COLO668 (cell line): ENCODE measurements around the gene TOR1AIP1.
"Not testable (repeated sequence)": the region's sequence is repeated elsewhere in the genome, so short reads cannot be mapped to it uniquely, and the experiment has no call there.

ENCODE experiments used
- DNase-seq: peaks from one replicate; lab custom pipeline; 2025; ENCODE audit not compliant: unreplicated experiment; lab: John Stamatoyannopoulos, UW

Gene TOR1AIP1

GRCh38 chr1:179882253-179883039 is at the start of gene TOR1AIP1:
TOR1AIP1 (plus strand) TSS chr1:179882285; CDS start chr1:179882503, 218 bp downstream.
- peak; percentile 99 for DNase-seq

- DNase-seq = not testable (repeated sequence)
These were observed 45.2 kb upstream of the TOR1AIP1 start for GRCh38 chr1:179836686-179837445.

DNA sequence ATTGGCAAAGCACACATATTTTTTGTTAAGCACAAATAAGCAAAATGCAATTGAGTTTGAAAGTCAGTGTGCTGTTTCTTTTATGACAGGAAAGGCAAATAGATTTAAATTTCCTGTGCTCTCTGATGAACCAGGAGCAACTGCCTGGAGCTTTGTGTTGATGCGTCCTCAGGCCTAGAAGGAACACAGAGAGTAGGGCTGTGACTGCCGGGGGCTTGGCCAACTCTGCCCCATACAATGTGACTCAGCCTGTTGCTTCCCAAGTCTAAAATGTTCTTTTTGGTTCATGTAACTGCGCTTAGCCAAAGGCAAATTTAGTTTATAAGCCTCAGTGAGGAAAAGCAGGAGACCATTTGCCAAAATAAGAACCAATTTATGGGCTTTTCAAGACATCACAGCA is 42.0 kb upstream of the TOR1AIP1 start:
- no peak for DNase-seq

DNA sequence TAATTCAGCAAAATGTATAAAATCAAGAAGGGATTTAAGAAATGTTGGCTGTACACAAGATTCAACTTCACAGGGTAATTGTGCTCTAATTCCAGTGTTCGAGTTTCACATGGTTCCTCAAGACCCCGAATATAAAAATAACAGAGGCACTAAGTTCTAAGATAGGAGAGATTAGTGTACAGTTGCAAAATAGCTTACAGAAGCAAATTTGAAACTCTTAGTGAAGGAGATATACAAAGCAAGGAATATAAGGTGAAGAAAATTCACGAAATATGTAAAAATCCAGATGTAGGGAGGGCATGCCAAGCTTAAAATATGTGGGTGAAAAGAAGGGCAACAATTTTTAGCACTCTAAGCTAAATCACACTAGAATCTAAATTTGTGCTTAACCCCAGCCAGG is 33.9 kb upstream of the TOR1AIP1 start:
- no peak for DNase-seq

- DNase-seq = no peak
These were observed 29.0 kb upstream of the TOR1AIP1 start for GRCh38 chr1:179853102-179853501.

DNA sequence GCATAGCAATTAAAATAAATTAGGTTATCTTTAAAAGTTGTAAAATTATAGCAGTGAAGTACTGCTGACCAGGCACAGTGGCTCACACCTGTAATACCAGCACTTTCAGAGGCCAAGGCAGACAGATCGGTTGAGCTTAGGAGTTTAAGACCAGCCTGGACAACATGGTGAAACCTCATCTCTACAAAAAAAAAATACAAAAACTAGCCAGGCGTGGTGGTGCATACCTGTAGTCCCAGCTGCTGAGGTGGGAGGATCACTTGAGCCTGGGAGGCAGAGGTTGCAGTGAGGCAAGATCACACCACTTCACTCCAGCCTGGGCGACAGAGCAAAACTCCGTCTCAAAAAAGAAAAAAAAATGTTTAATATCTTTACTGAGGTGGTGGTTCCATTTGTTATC is 26.3 kb upstream of the TOR1AIP1 start:
- DNase-seq = not testable (repeated sequence)

DNA sequence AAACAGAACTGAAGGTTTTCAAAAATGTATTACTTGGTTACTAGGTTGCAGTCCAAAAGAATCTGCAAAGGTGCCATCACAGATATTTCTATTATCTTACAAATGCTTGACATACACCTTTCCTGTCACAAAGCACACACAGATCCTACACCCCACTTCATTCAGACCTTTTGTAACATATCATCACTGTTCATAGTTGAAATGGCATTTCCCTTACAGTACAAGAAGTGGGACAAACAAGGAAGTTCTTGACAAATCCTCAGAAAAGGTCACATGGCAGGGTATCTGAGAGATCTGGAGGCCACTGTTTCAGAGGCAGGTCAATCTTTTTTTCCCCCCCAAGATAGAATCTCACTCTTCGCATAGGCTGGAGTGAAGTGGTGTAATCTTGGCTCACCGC is 25.8 kb upstream of the TOR1AIP1 start:
- DNase-seq = no peak

- DNase-seq = no peak
These were observed 25.1 kb upstream of the TOR1AIP1 start for GRCh38 chr1:179857009-179857408.

DNA sequence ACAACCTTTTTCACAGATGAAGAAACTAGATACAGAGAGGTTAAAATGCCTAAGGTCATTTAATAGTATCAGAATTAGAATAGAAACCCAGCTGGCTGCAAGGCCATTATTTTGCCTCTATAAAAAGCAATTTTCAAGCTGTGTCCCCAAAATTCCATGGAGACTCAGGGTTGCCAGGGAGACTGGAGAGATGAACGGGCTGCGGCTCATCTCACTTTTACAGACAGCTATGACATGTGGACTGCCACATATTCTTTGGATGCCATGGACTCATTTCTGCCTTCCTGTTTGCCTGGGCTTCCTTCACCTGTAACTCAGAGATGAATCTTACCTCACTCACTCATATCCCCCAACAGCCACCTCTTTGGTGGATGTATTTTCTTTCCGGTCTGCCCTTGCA is 21.4 kb upstream of the TOR1AIP1 start:
- DNase-seq = no peak

DNA sequence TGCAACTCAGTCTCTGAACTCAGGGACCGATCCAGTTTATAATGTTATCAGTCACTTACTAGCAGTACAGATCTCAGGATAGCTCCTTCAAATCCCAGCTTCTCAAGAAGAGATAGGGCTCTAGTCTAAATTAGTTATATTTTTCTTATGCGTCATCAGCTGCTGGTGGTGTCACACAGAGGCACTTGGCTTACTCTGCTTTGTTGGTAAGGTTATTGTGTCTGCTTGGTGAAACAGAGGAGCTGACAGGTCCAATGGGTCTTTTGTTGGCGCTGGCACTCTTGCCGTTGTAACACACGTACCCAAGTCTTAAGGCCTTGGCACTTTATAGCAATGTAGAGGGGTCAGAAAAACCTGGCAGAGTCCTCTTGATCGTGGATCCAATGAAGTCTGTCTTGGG is 16.7 kb upstream of the TOR1AIP1 start:
- no peak for DNase-seq

DNA sequence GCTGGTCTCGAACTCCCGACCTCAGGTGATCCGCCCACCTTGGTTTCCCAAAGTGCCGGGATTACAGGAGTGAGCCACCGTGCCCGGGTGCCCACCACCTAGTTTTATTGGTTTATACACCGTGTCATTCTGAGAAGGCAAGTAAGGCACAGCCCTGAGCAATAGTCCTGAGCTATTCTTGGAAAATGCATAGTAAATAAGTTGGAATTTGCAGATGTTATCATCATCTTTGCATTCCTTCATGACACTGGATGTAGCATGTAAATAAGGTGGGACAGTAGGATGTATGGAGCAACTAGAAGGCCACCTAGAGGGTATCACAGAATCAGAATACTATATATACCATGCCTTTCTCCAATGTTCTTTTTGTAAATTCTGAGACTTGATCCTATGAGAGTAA is 15.5 kb upstream of the TOR1AIP1 start:
- no peak for DNase-seq

DNA sequence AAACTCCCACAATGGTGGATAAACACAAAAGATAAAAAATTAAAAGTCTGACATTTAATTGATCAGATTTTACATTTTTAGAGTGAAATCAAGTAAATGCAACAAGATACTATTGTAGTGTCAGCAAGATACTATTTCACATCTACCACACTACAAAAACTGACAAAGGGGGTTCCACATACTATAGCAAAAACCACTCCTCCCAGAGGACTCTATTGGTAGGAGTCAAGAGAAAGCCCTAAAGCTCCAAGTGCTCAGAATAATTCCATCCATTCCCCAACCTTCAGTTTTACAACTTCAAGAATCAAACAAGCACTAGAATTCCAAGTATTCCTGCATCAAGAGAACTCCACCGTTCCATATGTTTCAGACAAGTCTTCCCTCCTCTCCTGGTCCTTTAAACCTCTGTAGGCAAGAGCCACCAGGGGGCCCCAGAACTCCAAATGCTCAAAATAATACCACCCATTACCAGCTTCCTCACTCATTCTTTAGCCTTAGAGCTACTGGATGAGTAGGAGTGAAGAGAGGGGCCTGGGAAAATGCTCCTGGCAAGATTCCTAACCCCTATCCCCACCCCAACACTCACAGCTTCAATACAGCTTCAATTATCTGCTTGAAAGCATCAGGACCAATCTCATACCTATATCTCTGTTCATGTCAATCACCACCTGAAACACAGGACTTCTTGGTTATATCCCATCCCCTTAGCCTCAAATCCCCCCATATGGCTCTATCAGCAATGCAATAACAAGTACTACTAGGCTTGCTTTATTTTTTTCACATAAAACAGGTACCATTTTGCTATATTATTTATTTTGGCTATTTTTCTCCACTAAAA is 14.4 kb upstream of the TOR1AIP1 start:
- DNase-seq = peak; percentile 40

- DNase-seq = no peak
These were observed 11.2 kb upstream of the TOR1AIP1 start for GRCh38 chr1:179870870-179871269.

DNA sequence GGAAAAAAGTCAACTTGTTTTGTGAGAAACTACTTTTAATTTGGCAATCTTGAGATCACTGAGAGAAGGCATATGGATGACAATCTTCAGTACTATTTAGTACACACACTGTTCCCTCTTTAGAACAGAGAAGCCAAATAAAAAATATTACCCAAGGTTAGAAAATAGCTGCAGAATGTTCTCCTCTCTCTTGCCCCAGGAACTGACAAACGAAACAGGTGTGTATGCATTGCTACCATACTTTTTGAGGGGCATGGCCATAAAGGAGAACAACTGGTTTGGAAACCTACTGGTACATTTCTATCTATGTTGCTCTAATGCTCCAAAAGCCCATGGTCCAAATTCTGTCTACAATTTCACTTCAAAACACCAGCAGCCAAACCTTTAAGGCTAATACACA is 10.1 kb upstream of the TOR1AIP1 start:
- no peak for DNase-seq

DNA sequence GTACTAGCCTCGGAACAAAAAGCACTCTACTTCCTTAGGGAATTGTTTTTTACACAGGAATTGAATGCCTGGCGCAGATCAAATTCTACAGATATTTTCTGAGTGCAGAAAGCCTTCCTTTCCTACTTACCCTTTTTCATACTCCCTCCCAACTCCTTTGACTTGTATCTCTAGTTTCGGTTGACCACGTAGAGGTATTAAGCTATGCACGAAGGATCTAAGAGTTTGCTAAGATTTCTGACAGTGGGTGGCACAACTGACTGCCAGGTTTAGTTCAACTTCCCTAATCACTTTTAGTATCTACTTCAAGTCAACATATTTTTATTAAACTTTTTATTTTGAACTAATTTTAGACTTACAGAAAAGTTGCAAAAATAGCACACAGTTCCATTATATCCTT is 9.5 kb upstream of the TOR1AIP1 start:
- no peak for DNase-seq

DNA sequence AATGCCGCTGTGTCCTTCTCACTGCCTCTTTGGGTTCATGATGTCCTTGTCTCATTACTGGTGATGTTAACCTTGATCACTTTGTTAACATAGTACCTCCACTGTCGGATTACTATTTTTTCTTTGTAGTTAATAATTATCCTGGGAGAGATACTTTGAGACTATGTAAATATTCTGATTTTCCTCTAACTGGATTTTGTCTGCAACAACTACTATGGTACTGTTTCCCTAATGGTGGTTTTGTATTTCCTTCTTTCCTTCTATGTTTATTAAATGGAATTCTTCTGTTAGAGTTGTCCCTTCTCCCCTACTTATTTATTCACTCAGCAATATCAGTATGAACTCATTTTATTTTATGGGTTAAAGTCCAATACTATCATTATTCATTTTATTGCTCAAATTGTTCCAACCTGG is 8.6 kb upstream of the TOR1AIP1 start:
- DNase-seq = no peak

DNA sequence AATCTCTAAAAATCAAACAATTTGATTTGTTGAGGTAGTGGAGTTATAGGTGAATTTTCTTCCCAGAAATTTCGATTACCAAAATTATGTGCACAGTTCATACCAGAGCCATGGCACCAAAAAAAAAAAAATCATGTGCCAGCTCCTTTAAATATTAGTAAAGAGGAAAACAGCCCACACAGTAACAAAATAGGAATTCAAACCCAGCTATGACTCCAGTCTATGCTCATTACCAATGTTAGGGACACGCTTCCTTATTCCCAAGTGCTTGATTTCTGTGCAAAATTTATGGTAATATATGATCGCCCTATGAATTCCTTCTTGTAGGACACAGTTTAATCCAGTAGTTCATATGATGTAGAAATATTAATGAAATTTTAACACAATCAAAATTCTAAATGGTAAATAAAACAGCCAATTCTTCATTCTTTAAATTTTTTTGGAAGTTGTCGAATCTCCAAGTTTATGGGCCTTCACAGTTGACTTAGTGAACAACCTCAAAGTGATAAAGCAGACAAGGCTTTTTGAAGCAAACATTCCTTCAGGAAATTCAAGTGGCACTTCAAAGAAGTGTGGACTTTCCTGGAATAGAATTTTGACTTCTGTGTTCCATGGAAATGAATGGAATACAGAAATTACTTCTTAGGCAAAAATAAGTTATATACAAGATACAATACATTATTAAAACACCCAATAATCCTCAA is 6.3 kb upstream of the TOR1AIP1 start:
- DNase-seq = no peak

GRCh38 chr1:179876300-179876715 is 5.8 kb upstream of the TOR1AIP1 start:
- DNase-seq = no peak

GRCh38 chr1:179877586-179878265 is 4.4 kb upstream of the TOR1AIP1 start, which contains the start of gene TOR1AIP2:
TOR1AIP2 (minus strand) TSS chr1:179877803; CDS start chr1:179852665, 25,138 bp downstream.
- DNase-seq = peak; percentile 95

- no peak for DNase-seq
These were observed 2.3 kb upstream of the TOR1AIP1 start for GRCh38 chr1:179879797-179880196.
